GM18858 (cell line): Measurements from ENCODE around the gene C12orf43.

ENCODE experiments used
- ATAC-seq: cut with Tn5 transposase; IDR thresholded peaks from one replicate; pipeline ENCODE4 v1.9.1; 2021; ENCODE audit not compliant: unreplicated experiment

C12orf43 gene

DNA sequence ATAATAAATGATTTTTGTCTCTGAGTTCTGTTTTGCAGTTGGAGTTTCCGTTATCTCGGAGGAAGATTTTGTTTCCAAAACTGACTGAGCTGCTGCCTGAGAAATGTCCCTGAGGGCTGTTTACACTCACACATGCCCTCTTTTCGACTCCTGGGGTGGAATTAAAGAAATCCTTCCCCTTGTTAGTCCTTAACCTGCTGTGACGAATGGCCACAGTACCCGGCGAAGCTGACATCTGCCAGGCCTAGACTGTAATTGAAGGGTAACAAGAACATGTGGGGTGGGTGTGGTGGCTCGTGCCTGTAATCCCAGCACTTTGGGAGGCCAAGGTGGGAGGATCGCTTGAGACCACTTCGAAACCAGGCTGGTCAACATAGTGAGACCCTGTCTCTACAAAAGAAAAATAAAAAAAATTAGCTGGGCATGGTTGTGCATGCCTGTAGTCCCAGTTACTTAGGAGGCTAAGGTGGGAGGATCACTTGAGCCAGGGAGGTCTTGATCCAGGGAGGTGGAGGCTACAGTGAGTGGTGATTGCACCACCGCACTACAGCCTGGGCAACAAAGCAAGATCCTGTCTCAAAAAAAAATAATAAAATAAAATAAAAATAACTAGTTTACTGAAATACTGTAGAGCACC, 14.4 kb upstream of the C12orf43 start:
- no peak for ATAC-seq

DNA sequence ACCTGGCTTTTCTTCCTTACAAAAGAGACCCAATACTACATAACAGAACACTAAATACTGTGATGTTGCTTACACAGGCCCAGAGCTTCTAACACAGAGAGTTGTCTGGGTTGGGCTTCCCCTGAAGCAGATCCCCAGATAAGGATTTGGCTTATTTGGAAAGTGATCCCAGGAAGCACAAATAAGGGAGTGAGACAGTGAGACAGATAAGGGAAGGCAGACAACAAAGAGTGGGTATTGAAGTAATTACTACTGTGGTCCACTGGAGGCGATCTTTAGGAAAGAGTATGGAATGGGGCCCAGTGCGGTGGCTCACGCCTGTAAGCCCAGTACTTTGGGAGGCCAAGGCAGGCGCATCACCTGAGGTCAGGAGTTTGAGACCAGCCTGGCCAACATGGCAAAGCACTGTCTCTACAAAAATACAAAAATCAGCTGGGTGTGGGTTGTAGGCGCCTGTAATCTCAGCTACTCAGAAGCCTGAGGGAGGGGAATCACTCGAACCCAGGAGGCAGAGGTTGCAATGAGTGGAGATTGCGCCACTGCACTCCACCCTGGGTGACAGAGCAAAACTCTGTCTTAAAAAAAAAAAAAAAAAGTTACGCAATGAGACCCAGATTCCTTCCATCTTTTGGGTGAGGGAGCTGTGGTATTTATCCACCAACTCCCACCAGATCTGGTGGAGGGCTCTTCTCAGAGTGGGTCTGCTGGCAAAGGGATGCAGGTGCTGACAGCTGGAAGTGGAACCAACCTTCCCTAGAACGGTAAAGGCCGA, 10.2 kb upstream of the C12orf43 start:
- no peak for ATAC-seq

DNA sequence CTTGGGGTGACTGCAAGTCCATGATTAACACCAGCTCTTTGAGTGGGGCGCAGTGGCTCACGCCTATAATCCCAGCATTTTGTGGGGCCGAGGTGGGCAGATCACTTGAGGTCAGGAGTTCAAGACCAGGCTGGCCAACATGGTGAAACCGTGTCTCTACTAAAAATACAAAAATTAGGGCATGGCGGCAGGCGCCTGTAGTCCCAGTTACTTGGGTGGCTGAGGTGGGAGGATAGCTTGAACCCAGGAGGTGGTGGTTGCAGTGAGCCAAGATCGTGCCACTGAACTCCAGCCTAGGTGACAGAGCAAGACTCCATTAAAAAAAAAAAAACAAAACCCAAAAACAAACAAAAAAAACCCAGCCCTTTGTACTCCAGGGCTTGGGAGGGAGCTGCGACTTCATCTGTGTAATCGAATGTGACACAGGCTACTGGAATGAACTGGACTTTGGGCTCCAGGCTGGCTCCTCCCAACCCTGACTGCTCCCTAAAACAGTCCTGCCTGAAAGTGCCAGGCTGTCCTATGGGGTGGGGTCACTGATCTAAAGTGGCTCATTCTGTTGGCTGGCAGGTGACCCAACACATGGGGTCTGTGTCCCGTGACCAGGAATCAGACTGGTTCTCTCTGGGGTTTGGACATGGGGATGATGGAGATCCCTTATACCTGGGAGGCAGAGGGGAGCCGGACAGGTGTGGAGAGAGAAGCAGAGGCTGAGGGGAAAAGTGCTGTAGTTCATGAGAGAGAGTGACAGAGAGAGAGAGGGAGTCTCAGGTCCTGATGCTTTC, 9.3 kb upstream of the C12orf43 start:
- ATAC-seq, result no peak

DNA sequence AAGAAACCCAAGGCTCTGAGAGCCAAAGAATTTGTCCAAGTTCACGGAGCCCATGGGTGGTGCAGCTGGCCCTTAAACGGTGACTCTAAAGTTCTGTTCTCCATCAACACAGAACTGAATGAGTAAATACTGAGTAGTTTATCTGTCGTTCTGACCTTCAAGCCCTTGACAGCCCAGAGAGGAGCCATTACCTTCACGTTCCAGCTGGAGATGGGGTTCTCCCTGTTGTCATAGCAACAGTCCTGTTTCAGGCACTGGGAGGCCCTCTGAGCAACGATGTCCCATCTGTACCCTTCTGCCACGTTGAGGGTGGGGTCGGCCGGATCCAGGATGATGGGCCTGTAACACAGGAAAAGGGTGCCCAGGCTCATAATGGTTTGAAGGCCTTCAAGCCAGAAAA, 7.5 kb upstream of the C12orf43 start:
- ATAC-seq, result no peak

DNA sequence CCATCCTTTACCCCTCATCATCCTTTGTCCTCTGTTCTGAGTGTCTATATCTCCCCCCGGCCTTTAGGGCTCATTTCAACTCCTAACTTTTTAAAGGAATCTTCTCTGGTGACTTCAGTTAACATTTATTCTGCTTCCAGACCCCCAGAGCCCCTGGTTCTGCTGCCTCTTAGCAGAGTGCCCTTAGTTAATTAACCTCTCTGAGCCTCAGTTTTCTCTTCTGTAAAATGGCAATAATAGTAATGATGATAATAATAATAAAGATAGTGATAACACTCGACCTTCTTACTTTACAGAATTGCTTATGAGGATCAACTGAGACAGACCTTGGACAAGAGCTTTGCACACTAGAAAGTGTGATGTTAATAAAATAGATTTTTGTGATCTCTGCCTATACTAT, 6.4 kb upstream of the C12orf43 start:
- no peak for ATAC-seq

DNA sequence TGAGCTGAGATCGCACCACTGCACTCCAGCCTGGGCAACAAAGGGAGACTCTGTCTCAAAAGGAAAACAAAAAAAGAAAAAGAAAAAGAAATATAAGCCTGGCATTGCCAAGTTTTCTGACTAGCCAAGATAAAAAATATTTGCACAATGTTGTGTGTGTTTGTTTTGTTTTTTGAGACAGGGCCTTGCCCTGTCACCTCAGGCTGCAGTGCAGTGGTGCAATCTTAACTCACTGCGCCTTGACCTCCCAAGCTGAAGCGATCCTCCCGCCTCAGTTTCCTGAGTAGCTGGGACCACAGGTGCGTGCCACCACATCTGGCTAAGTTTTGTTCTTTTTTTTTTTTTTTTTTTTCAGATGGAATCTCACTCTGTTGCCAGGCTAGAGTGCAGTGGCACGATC, 5.5 kb upstream of the C12orf43 start:
- no peak for ATAC-seq

DNA sequence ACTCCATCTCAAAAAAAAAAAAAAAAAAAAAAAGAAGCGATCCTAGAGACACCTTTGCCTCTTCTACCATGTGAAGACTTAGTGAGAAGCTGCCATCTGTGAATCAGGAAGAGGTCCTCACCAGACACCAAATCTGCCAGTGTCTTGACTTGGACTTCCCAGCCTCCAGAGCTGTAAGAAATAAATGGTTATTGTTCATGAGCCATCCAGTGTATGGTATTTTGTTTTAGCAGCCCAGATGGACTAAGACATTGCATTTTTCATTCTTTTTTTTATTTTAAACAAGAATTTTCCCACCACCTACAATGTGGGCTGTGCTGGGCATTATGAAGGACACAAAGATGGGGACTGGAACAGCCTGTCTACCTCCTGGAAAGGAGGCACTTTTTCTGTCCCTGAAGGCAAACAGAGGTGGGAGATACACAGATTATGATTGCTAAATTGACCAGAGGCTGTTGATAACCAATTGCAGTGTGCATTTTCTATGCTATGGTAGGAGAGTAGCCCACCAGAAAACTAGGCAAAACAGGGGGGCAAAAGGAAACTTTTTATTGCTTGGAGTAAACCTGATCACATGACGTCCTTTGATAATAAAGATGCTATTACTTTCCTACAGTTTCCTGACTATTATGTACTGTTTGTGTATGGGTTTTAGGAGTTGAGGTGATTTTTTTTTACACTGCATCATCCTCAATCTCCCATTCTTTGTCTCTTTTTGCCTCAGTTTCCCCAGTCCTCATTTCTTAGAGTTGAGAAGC, 2.8 kb upstream of the C12orf43 start:
- no peak for ATAC-seq

DNA sequence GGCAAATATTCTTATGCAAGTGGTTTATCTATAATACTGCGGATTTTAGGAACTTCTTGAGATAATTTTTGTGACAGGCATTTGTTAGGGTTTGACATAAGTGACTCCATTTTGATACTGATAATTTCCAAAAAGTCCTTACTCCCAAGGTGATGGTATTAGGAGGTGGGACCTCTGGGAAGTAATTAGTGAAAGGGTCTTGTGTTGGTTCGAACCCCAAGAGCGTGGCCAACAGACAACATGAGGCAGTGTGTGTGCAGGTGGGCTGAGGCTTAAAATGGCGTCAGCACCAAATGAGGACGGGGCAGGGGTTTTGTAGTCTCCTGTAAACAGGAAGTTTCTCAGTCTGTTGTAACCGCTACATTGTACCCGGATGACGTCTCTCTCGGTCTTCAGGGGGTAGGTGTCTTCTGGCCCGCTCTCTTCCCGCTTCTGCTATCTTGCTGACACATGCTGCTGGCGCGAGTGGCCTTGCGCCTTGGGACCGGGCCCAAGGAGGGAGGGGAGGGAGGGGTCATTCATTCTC, 1.7 kb upstream of the C12orf43 start:
- ATAC-seq, result no peak

DNA sequence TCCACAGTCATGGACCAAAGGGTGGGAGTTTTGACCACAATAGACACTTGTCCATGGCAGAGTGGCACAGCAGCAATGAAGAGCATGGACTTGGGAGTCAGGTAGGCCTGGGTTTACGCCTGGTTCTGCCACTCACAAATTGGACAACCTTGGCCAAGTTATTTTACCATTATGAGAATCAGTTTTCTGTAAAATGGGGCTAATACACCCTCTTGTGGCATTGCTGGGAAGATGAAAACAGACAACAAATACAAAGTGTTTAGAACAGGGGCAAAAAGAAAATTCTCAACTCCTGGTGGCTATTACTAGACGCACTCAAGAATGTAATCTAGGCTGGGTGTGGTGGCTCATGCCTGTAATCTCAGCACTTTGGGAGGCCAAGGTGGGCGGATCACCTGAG, 2.6 kb downstream of the C12orf43 start:
- no peak for ATAC-seq

DNA sequence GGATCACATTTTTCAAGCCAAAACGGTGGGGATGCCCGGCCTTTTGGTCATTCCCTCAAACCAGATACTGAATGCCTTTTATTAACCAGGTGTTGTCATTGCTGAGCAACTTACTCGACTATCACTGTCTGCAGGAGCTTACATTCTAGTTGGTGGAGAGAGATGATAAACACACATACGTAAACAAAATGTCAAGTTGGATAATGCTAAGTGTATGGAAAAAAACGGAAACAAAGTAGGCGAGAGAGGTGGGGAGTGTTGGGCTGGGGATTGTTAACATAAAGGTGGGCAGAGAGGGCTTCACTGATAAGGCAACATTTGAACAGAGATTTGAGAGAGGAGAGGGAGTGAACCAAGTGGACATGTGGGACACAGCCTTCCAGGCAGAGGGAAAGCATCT, 4.5 kb downstream of the C12orf43 start:
- no peak for ATAC-seq

DNA sequence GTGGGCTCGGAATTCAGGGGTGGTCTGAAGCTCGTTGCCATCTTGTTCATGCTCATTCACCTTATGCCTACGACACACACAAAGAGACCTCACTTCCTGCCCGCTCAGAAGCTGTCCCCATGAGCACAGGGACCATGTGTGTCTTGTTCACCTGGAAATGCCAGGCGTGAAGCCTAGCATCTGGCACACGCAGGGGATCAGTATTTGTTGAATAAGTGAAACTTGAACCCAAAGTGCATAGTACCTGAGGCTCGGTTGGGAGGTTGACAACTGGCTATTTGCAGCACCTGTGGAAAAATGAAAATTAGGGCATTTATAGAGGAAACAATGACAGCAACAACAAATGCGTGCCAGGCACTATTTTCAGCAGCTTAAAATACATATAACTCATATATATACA, 5.4 kb downstream of the C12orf43 start:
- no peak for ATAC-seq

DNA sequence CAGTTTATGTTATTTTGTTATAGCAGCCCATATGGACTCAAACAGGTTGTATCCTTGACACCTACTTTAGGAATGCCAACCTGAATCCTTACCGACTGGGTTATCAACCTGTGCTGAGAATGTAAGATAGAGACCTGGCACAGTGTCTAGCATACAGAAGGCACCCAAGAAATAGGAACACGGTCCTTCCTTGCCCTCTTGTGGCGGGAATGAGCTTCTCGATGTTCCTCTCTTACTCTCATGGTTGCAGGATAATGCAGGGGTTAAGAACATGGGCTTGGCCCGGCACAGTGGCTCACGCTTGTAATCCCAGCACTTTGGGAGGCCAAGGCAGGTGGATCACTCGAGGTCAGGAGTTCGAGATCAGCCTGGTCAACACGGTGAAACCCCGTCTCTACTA, 6.5 kb downstream of the C12orf43 start:
- no peak for ATAC-seq

DNA sequence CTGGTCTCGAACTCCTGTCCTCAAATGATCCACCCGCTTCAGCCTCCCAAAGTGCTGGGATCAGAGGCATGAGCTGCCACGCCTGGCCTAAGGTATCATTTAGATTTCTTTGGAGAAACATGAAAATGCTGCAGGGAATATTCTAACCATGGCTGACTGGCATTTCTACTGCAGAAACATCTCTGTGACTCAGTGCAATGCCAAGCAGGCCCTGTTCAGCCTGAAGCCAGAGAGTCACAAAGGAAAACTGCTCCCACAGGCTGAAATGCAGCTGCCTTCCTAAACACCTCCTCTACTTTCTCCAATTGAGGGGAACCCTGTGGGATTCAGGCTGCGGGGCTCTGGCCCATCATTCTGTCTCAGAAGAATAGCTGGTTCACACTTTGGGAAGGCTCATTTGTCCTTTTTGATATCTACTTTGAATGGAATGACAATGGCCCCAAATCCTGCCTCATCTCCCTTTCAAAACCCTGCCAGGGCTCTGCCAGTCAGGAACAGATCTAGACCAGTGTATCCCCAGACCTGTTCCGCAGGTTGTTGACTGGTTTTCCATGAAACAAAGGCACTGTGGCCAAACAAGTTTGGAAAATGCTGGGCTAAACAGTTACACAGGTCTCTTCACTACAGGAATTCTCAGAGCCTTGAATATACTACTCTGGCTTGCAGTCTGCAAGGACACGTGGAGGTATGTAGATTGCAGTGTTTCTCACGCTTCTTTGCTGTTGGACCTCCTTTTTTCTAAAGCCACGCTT, 7.8 kb downstream of the C12orf43 start:
- ATAC-seq, result no peak

DNA sequence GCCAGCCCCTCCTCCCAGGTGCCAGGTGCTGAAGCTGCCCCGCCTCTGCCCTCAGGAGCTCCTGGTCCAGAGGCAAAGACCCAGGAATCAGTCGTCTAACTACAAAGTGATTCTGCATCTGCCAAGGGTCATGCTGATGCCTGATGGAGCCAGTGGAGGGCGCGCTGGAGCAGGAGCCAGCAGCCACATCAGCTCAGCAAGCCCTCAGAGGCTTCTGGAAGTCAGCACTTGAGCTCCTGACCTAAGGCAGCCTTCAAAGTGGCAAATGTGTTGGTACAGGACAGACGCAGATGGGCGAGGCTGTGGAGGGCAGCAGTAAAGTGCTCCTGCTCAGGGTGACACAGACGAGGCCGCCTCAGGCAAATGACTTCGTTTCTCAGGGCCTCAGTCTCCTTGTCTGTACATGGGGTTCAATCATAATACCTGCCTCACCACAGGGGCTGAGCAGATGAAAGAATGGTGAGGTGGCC, 10.9 kb downstream of the C12orf43 start:
- ATAC-seq, result no peak

DNA sequence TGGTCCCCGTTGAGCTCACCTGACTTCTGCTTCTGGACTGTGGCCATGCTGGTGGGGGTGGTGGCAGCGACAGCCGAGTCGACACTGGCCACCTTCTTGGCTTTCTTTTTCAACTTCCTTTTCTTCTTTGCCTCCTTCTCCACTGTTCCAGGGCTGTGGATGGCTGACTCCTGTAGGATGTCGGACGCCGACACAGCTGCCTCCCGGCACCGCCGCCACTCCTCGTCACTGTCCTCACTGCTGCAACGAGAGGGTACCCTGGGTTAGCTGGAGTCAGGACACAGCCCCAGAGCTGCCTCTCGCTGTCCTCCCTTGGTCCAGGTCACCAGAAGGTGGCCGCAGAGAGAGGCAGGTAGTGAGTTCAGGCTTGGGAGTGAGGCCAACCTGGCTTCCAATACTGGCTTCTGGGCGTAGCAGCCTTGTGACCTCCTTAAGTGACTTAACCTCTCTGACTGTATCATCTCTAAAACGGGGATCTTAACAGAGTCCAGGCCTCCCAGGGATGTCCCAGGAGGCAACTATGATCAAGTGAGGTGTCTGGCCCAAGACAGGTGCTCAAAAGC, 12.0 kb downstream of the C12orf43 start:
- no peak for ATAC-seq

DNA sequence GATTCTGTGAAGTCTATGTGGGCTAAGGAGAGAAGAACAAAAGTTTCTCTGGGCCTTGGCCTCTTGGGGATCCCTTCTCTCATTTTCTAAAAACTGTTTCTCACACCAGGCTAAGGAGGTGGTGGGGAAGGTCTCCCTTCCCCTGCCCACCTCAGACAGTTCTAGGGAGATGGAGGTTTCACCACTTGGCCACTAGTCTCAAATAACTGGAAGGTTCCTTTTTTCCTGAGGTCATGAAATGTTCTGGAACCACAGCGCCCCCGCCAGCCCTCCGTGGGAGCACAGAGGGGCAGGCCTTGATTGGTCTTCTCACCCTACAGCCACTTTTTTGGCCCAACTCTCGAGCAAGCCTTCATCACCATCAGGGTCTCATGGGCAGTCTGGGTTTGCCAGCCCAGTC, 12.6 kb downstream of the C12orf43 start:
- no peak for ATAC-seq

DNA sequence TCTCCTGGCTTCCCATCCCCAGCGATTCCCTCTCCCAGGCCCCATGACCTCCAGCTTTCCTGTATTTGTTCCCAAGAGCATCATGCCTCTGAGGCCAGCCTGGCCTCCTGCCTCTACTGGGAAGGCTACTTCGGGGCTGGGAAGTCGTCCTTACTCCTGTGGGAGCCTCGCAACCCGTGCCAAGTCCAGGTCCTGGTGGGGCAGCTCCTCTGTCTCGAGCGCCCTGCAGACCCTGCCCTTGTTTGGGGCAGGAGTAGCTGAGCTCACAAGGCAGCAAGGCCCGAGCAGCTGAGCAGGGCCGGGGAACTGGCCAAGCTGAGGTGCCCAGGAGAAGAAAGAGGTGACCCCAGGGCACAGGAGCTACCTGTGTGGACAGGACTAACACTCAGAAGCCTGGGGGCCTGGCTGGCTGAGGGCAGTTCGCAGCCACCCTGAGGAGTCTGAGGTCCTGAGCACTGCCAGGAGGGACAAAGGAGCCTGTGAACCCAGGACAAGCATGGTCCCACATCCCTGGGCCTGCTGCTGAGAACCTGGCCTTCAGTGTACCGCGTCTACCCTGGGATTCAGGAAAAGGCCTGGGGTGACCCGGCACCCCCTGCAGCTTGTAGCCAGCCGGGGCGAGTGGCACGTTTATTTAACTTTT, 14.3 kb downstream of the C12orf43 start:
- ATAC-seq, result no peak

DNA sequence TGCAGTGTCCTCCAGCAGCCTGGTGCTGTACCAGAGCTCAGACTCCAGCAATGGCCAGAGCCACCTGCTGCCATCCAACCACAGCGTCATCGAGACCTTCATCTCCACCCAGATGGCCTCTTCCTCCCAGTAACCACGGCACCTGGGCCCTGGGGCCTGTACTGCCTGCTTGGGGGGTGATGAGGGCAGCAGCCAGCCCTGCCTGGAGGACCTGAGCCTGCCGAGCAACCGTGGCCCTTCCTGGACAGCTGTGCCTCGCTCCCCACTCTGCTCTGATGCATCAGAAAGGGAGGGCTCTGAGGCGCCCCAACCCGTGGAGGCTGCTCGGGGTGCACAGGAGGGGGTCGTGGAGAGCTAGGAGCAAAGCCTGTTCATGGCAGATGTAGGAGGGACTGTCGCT, 15.2 kb downstream of the C12orf43 start:
- no peak for ATAC-seq

DNA sequence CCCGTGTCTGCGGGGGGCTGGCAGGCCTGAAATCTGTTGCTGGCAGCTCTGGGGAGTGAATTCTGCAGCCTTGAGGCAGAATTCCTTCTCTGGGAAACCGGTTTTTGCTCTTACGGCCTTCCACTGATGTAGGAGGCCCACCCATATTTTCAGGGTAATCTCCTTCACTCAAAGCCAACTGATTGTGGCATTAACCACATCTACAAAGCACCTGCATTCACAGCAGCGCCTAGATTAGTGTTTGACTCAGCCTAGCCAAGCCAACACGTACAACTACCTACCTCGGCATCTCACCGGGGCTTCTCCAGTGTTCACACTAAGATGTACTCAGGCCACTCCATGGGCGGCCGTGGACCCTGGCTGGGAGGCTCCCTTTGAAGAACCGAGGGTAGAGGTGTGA, 15.8 kb downstream of the C12orf43 start:
- ATAC-seq, result no peak
